NCI-H82 (cell line): ENCODE results near the gene SEMA6A.

Experiments used
- DNase-seq: peaks from one replicate; lab custom pipeline; 2025; lab: John Stamatoyannopoulos, UW

The SEMA6A gene

DNA sequence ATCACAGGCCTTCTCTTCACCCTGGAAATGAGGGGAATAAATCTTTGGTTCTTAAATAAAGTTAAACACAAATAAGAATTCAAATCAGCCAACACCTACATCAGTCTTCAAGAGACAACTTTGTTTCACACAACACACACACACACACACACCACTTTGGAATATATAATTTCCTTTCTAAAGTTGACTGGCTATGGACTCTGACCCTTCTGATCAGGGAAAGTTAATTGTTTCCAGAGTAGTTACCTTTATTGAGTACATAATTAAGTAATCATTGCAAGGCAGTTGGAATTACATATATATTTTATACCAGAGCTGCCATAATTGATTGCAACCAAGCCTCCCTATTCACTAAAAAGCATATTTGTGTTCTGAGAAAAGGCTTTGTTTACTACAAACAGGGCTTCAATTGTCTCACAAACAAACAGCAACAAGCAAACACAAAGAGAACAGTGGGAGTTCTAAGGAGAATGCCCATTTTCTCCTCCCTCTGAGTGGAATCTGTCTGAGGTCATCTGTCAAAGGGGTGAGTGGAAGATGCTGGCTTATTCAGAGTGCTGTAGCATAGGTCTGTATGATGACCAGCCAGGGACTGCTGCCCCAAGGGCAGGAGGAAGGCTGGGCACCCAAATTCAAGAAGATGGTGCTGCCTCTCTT lies 136.6 kb downstream of the SEMA6A start:
- DNase-seq: no peak

DNA sequence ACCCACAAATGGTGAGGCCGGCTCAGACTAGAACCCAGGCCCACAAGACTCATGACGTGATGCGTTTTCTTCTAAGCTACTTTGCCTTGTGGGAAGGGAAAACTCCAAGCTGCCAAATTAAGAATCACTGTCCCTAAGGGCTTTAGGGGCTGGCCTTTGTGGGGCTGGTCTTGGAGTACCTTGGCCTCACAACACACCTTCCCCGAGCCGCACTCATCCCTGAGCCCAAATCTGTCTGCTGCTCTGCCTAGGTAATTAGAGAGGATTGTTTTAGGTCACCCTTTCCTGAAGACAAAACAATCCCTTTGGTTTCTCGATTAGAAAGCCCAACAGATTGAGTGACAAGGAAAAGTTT lies 137.3 kb downstream of the SEMA6A start:
- DNase-seq: peak; percentile 18

DNA sequence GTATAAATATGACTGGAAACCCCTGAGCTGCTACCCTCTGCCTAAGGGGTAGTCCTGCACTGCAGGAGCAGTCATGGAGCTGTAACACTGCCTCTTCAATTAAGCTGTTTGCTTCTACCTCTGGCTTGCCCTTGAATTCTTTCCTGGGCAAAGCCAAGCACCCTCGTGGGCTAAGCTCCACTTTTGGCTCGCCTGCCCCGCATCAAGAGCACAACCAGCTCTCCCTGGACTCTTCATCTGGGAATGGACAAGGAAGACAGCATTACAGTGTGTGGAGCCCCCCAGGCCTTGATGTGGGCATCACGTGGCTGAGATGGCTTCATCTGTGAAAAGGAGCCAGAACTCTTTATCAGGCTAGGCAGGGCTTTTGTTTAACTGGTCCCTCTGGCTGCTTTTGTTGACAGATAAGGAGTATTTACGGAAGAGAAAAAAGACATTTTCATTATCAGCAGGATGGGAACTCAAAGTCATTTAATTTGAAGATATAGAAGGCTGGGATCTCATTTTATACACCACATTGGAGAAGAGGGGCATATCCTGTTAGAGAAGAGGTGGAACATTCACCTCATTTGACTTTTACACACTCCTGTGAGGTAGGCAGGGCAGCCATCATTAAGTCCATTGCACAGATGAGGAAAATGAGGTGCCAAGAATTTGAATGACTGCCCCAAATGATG lies 137.8 kb downstream of the SEMA6A start:
- DNase-seq: no peak

DNA sequence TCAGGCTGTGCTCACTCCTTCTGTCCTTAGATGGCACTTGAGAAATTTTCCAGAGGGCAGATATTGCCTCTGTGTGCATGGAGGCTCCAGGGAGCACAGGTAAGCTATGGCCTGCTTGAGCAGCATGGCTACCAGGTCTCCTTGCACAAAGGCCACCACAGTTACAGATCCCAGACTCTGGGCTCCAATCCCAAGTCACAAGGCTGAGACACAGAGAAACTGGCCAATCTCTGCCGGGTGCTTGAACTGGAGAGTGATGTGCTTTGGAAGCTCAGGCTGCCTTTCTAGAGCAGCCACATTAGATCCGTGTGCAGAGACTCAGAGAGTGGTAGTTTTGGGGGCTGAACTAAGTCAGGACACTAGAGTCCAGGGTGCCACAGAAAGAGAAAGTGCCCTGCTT lies 145.7 kb downstream of the SEMA6A start:
- DNase-seq: no peak

DNA sequence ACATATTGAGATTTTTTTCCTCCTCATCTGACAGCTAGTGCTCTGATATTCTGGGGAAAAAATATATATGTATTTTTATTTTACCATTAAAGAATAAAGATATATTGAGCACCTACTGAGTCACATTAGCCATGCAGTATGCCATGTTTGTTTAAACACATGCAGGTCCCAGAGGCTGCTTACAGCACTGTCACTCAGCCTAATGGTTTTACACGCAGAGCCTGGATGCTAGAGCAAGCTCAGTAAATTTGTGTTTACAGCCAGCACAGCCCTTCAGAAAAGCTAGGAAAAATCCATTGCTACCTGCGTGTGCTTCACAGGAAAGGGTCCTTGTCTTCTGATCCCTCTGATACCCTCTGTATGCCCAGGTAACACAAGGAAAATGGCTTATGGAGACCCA lies 146.2 kb downstream of the SEMA6A start:
- DNase-seq: no peak

DNA sequence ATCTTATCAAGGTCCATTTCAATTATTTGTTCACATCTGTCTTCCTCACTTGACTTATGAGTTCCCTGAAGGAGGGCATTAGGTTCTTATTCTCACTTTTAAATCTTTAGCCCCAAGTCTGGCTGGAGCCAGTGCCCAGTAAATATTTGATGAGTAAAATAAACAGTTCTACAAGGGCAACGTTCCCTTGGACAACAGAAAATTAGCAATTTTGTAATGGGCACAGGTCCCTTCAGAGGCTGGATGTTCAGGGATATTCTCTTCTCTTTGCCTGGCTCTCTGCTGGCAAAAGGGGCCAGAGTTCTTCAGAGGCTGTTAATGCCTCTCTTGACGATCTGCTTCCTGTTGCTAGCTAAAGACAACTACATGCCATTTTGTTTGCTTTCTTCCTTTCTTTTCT lies 149.7 kb downstream of the SEMA6A start:
- DNase-seq: no peak

DNA sequence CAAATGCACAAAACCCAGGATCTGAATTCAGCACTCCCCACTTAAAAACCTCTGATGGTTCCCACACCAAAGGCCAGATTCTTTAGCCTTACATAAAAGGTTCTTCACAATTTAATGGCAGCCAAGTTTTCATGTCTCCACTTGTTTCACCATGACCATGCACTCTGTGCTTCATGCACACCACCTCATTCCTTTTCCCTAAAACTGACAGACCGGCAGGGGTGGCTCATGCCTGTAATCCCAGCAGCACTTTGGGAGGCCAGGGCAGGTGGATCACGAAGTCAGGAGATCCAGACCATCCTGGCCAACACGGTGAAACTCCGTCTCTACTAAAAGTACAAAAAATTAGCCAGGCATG lies 150.4 kb downstream of the SEMA6A start:
- DNase-seq: no peak

DNA sequence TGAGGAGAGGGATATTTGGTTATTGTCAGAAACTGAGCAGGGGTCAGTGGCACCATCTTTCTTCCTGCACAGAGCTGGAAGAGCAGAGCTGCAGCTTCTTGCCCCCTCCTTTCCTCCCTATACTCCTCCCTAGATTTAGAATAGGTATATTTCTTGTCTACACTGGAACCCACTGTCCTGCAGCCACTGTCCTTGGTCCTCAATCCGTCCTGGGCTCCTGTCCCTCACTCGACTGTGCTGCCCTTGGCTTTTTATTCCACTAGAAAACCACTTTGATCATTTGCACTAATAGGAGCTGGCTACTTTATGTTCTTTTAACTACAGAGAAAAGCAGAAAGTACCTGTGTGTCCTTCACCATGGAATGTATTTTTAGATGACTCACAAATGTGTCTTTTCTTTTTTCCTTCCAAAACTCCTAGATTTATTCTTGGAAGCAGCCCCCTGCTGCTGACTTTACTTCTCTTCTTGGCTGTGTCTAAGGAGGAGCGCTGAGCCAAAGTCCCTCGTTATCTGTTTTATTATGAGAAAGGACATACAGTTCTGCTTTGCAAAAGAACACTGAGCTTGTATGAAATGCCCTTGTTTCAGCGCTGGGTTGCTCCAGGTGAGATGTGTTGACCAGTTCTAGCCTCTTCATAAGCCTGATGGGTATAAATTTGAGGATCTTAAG lies 150.9 kb downstream of the SEMA6A start:
- no peak for DNase-seq

DNA sequence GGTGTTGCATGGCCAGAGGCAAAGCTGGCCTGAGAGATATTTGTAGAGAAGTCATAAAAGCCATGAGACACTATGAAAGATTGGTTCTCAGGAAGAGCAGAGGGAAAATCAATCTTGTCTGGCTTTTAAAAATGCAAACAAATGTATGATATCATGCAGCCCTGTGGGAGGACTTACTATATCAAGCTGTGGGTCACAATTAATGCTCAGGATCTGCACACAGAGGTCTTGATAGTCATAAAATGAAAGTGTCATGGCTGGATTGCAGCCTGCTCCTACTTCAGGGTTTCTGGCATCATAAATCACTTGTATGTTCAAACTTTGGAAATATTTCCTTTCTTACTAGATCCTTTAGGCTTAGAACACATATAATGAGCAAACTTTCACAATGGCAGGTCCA lies 151.5 kb downstream of the SEMA6A start:
- no peak for DNase-seq

DNA sequence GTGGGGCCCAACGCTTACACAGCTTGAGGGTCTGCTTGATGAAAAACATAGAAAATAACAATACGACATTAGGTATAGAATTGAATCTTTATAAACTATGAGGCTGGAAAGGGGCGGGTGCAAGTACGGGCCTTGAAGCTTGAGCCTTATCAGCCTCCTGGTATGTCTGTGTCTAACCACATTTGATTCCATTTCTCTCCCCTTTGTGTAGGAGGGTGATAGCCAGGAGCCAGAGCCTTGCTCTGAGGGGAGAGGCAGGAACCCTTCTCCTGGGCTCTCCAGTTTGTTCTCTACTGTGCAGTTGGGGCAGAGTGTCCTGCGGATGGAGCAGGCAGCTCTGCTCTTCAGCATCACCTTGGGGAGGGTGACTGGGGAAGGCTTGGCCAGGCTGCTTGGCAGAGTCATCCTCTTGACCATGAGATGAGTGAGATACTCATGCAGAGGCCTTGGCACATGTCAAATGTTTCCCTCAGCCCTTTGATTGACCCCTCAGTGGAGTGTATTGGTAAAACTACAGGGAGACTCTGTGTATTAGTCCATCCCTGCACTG lies 153.5 kb downstream of the SEMA6A start:
- DNase-seq: no peak

DNA sequence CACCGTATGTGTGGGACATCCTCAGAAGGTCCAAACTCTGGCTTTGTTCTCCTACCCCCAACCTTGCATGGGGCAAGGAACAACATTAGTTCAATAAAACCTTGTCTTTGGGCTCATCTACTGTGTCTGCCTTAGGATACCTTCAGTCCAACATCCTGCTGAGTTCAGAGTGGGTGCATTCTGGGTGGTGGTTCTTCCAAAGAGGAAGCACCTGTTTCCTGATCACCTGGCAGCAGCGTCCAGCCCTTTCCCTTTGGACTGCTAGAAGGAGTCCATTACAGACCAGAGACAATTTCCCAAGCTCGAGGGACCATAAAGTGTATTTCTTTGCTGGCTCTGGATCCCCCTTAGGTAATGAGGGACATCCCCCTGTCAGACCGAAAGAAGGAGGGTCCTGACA lies 154.1 kb downstream of the SEMA6A start:
- DNase-seq: no peak

DNA sequence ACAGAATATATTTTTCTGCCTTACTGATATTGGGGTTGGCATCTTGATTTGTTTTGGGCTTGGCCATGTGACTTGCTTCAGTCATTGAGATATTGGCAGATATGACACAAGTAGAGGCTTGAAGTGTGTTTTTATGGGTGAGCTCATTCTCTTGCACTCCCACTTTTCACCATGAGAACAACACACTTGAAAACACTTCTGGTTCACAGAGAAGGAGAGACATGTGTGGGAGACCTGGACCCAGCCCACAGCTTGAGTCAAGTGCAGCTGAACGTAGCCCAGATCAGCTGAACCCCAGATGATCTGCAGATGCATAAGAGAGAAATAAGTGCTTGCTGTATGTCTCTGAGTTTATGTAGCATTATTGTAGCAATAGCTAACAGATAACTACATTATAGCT lies 155.4 kb downstream of the SEMA6A start:
- no peak for DNase-seq

DNA sequence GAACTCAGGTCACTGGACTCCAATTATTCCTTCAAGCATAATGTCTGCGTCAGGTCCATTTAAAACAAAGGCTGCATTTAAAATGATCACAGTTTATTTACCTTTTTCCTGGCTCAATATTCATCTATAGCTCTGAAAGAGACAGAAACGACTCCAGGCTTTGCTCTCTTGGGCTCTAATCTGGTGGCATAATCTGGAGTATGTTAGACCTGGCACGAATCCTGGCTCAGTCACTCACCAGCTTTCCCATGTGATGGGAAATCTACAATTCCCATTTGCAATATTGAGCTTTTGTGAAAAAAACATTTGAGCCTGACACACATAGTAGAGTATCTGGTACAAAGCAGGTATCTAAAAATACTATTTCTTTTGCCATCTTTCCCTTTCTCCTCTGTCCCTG lies 155.8 kb downstream of the SEMA6A start:
- no peak for DNase-seq

DNA sequence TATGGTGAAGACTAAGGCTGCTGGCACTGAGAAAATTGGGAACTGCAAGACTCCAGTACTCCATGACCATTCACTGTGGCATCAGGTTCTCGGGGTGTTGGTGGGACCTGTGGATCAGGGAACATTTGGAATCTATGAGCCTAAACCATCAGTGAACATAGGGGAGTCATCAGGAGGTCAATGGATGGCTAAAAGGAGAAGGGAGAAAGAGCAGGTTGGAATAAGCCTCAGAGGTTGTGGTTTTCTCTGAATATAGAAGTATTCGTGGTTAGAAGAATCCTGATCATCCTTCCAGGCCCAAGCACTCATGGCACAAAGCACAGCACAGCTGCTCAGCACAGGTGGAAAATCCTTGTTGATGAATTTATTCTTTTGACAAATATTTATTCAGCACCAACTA lies 156.6 kb downstream of the SEMA6A start:
- DNase-seq: no peak

DNA sequence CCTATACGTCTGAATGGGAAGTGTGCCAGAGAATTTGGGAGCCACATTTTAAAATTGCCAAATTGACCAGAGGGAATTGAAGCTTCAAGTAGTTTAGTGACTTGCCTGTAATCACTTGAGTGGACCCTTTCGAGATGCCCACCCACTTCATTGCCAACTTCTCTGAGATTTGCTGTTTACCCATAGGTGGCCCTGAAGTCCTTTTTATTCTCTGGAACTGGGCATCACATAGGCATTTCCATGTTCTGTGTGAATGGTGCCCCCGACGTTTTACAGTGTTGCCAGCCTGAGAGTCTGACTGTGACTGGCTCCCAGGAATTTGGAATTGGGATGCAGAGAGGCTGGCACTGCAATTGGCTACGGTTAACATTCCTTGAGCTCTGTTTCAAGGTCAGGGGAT lies 158.6 kb downstream of the SEMA6A start:
- DNase-seq: no peak

DNA sequence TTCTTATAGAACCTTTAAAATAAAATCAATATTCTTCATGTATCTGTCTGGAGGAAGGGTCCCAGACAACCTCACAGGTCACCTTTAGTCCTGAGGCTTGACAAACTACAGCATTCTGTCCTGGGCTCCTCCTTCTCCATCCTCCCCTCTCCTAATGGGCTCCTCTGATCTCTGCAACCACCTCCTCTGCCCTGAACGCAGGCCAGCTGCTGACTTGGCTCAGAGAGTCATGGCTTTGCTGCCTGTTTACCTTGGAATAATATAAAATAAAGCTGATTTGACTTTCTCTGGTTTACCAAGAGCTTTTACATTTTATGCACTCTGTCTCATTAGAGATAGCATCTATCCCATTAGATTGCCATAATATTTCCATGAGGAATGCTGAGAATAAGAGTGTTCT lies 159.4 kb downstream of the SEMA6A start:
- DNase-seq: no peak

DNA sequence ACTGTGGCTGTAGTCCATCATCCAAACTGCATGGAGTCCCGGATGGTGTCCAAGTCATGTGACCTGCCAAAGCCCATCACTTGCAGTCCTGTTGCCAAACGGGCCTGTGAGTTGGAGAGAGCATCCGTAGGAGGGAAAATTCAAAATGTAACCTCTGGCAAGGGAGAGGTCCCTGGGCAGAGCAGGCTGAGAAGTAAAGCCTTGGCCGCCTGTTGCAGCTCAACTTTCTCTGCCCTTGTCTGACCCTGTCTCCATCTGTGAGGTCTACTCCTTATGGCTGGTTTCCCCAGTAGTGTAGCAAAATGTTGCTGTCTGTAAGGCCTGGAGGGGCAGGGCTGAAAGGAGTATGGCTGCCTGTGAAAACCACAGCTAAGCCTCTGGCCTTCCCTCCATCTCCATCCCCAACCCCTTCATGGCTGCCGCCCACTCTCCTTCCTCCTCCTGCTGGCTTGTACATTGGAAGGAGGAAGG lies 163.5 kb downstream of the SEMA6A start:
- DNase-seq: peak; percentile 29

DNA sequence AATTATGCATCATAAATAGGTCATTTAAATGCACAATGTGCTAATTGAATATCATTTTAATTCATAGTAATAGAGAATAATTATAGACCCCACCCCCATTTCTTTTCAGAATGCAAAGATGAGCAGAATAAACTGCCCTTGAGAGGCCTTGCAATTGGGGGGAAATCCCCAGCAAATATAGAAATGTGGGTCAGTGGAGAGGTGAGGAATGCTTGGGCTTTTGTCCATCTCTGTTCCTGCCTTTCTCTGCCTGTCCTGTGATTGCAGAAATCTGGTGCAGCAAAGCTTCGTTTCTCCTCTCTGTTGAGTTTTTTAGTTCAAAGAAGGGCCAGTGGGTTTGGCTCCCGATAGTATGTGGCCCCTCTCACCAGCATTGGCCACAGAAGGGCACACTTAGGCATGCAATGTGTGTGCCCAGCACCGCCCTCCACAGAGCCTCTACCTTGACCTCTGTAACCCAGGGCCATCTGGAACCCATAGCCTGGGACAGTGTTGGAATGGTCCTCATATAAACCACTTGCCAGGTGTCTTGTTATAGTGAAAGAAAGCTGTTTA lies 164.2 kb downstream of the SEMA6A start:
- no peak for DNase-seq

DNA sequence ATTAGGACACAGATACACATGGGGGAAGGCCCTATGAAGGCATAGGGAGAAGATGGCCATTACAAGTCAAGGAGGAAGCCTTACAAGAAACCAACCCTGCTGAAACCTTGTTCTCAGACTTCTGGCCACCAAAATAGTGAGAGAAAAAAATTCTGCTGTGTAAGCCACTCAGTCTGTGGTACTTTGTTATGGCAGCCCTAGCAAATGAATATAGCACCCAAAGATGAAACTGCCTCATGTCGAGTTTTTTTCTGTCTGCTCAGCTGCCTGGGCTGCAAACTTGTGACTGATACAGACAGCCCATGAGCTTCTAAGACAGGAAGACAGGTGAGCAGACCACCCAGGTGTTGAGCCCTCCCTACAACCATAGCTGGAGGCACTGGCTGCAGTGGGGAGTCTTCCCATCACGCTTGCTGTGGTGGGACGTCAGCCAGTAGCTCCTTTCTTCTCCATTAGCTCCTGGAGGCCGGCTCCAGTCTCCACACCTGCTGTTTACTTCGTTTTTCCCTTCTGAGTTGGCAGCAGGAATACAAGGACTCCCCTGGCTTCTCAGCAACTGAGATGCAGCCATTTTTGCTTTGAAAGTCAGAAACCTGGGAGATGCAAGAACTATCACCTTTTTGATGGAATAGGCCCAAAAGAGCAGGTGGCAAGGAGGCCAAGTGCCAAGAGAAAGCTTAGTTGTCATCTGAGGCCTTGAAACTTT lies 164.9 kb downstream of the SEMA6A start:
- DNase-seq: peak; percentile 10

DNA sequence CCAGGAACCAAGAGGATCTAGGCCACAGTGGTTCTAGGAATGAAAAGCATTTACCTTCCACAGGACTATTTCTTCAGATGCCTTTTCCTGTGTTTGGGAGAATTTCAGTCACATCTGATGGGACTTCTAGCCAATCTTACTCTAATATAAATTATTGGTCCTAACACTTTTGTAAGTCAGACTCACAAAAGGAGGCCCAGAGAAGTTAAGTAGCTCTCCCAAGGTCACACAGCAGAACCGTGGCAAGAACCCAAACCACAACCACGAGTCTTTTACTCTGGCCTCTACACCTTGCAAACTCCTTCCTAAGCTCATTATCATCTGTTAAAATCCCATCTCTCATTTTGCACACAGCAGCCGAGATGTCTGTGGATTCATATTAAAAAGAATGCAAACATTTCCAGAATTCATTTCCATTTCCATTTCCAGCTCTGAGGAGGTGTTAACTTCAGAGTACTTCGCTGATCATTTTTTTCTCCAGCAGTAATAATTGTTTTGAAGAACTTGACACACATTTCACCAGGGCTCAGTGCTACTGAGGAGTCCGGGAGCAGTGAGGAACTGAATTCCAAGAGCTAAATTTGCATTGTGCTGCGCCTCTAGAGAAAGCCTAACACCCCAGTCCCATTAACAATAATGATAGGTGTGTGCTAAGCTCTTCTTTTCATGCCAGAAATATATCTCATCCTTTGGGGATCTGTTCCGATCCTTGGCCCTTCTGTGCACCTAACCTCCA lies 168.1 kb downstream of the SEMA6A start:
- no peak for DNase-seq

DNA sequence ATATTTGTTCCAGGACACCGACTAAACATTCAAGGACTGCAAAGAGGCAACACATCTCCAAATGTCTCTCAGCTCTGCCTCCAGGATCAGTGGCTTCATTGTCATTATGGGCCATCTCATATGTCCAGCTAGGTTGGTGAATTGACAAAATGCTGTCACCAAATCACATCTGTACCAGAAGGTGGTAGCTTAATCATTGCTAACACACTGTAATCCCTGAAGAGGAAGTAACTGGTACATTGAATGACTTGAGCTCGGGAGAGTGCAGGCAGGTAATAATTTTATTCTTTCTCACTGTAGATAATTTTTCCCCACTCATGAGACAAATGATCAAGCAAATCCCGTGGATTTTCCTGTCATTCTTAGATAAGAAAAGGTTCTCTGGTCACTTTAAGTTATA lies 169.8 kb downstream of the SEMA6A start:
- no peak for DNase-seq

DNA sequence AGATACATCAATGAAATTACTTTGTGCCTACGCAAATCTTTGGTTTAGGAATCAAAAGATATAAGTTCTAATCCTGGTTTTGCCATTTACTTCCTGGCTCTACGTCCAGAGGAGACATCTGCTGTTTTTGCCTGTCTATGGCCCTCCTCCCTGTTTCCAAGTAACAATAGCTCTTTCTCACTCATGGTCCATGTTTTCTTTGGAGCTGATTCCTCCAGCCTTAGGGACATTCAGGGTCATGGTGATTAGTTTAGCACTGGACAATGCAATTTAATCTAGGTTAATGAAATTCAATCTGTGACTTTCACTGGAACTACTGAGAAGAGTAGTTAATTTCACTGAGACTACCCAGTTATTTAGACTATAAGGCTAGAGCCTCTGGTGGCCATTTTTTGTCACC lies 170.6 kb downstream of the SEMA6A start:
- no peak for DNase-seq
